ENCODE measurements around the gene PTGR2. TPM values are rescaled to one million over a fixed set of nuclear protein-coding genes. Genes with fewer than 3 reads are reported as not detected.

Gene PTGR2
- total and polyA plus RNA-seq, 2 donors (not counting 1 experiment from before 2014, with no cell fraction given): 1.2 to 4.5 TPM

DNA sequence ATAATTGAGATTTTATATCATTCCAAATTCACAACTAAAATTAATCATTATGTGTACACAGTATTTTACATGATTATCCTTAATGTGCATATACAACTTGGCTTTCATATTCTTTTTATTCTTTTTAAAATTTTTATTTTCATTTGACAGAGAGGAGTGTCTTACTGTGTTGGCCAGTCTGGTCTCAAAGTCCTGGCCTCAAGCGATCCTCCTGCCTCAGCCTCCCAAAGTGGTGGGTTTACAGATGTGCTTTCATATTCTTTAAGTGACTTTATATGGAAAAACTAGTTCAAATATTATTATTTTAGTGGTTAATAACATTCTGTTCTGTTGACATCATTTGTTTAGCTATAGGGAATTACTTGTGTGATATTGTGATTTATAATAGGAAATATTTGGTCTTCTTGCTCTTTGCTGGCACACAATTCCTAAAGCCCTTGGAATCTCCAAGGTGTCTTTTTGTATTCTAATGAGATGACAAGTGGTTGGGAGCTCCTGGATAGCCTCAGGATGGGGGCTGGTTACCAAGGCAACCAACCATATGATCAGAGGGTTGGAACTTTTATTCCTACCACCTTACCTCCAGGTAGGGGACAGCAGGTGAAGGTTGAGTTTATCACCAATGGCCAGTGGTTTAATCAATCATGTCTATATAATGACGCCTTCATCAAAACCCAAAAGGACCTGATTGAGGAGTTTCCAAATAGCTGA lies 19.0 kb downstream of the PTGR2 start:
- intact Hi-C loops (cut with micrococcal nuclease): no loop called here
- WGBS (ENCODE audit: insufficient coverage): no CpG with 5 or more reads among the region's 2 CpGs
- Histone ChIP-seq H3K9ac (ENCODE audit: low read length) (no peak overlapping the region), H2AFZ (ENCODE audit: insufficient read depth, low read depth, low read length, poor library complexity, severe bottlenecking) (no peak overlapping the region), H3K27me3 (replicated peaks in 1 of 4; ENCODE audit: control extremely low read depth in 1 of 4, control insufficient read depth in 3 of 4, insufficient read depth in 4 of 4, low read length in 3 of 4) (no peaks in the 10 kb centered on the region), H3K36me3 (replicated peaks in 1 of 2; ENCODE audit: control extremely low read depth in 1 of 2, control insufficient read depth in 1 of 2, extremely low read depth in 1 of 2, insufficient read depth in 2 of 2, low read length in 1 of 2) (no peaks in the 10 kb centered on the region), H3K79me2 (ENCODE audit: control insufficient read depth, insufficient read depth, low read length) (no peaks in the 10 kb centered on the region), H4K20me1 (ENCODE audit: control insufficient read depth, insufficient read depth, low read length, poor library complexity, severe bottlenecking) (no peaks in the 10 kb centered on the region), H3K4me2 (replicated peaks; ENCODE audit: low read depth, low read length, poor library complexity, severe bottlenecking) (no peak overlapping the region), H3K27ac (ENCODE audit: low read length in 2 of 2) (no peak overlapping the region), H3K9me3 (ENCODE audit: control extremely low read depth in 1 of 3, control insufficient read depth in 2 of 3, insufficient read depth in 1 of 3, low read length in 2 of 3) (no peaks in the 10 kb centered on the region), H3K4me1 (ENCODE audit: control insufficient read depth in 2 of 2, insufficient read depth in 2 of 2, low read length in 2 of 2) (no peaks in the 10 kb centered on the region), H3K4me3 (ENCODE audit: control extremely low read depth in 1 of 5, extremely low read depth in 1 of 5, insufficient read depth in 1 of 5, low read depth in 2 of 5, low read length in 4 of 5) (no peak overlapping the region)
- Mint-ChIP-seq H3K27ac (no peak overlapping the region), H3K9me3 (ENCODE audit: insufficient read depth) (no peaks in the 10 kb centered on the region), H3K4me3 (no peak overlapping the region), H3K4me1 (no peaks in the 10 kb centered on the region), H3K27me3 (no peaks in the 10 kb centered on the region)
- ATAC-seq (ENCODE audit: low read depth) (no peak), DNase-seq (no peak)
- CTCF ChIA-PET: no interaction called here
- TF ChIP-seq EZH2 (IDR thresholded peaks at IDR 0.05; ENCODE audit: borderline replicate concordance, insufficient read depth, low read depth, low read length, poor library complexity, severe bottlenecking): no peak
- TF ChIP-seq, protein P1, sequence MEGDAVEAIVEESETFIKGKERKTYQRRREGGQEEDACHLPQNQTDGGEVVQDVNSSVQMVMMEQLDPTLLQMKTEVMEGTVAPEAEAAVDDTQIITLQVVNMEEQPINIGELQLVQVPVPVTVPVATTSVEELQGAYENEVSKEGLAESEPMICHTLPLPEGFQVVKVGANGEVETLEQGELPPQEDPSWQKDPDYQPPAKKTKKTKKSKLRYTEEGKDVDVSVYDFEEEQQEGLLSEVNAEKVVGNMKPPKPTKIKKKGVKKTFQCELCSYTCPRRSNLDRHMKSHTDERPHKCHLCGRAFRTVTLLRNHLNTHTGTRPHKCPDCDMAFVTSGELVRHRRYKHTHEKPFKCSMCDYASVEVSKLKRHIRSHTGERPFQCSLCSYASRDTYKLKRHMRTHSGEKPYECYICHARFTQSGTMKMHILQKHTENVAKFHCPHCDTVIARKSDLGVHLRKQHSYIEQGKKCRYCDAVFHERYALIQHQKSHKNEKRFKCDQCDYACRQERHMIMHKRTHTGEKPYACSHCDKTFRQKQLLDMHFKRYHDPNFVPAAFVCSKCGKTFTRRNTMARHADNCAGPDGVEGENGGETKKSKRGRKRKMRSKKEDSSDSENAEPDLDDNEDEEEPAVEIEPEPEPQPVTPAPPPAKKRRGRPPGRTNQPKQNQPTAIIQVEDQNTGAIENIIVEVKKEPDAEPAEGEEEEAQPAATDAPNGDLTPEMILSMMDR (IDR thresholded peaks at IDR 0.05): no peak
- POLR2A ChIA-PET: no interaction called here

DNA sequence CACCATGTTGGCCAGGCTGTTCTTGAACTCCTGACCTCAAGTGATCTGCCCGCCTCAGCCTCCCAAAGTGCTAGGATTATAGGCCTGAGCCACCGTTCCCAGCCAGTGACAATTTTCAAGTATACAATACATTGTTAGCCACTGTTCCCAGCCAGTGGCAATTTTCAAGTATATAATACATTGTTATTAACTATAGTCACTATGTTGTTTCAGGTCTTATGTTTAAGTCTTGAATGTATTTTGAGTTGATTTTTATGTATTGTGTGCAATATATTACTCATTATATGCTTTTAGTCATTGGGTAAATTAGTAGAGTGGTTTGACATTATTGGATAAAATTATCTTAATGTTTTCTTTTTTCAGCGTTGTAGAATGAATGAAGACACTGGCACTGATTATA lies 22.0 kb downstream of the PTGR2 start:
- intact Hi-C loops (cut with micrococcal nuclease): no loop called here
- DNase-seq: no peak
- no peak overlapping the region for H3K4me2 ChIP-seq (replicated peaks; ENCODE audit: low read depth, low read length, poor library complexity, severe bottlenecking)
- no peaks in the 10 kb centered on the region for H4K20me1 ChIP-seq (ENCODE audit: control insufficient read depth, insufficient read depth, low read length, poor library complexity, severe bottlenecking)
- H3K4me1 ChIP-seq (ENCODE audit: control insufficient read depth in 2 of 2, insufficient read depth in 2 of 2, low read length in 2 of 2): no peaks in the 10 kb centered on the region
- H2AFZ ChIP-seq (ENCODE audit: insufficient read depth, low read depth, low read length, poor library complexity, severe bottlenecking): no peak overlapping the region
- Mint-ChIP-seq H3K27ac (no peak overlapping the region), H3K27me3 (no peaks in the 10 kb centered on the region), H3K4me1 (no peaks in the 10 kb centered on the region), H3K4me3 (no peak overlapping the region), H3K9me3 (ENCODE audit: insufficient read depth) (no peaks in the 10 kb centered on the region)
- H3K27ac ChIP-seq (ENCODE audit: low read length in 2 of 2): no peak overlapping the region
- no peak overlapping the region for H3K4me3 ChIP-seq (ENCODE audit: control extremely low read depth in 1 of 5, extremely low read depth in 1 of 5, insufficient read depth in 1 of 5, low read depth in 2 of 5, low read length in 4 of 5)
- H3K27me3 ChIP-seq (replicated peaks in 1 of 4; ENCODE audit: control extremely low read depth in 1 of 4, control insufficient read depth in 3 of 4, insufficient read depth in 4 of 4, low read length in 3 of 4): no peaks in the 10 kb centered on the region
- H3K9me3 ChIP-seq (ENCODE audit: control extremely low read depth in 1 of 3, control insufficient read depth in 2 of 3, insufficient read depth in 1 of 3, low read length in 2 of 3): no peaks in the 10 kb centered on the region
- H3K79me2 ChIP-seq (ENCODE audit: control insufficient read depth, insufficient read depth, low read length): no peaks in the 10 kb centered on the region
- ATAC-seq (ENCODE audit: low read depth): no peak
- H3K36me3 ChIP-seq (replicated peaks in 1 of 2; ENCODE audit: control extremely low read depth in 1 of 2, control insufficient read depth in 1 of 2, extremely low read depth in 1 of 2, insufficient read depth in 2 of 2, low read length in 1 of 2): no peaks in the 10 kb centered on the region
- TF ChIP-seq, protein P1 (IDR thresholded peaks at IDR 0.05): no peak
- TF ChIP-seq EZH2 (IDR thresholded peaks at IDR 0.05; ENCODE audit: borderline replicate concordance, insufficient read depth, low read depth, low read length, poor library complexity, severe bottlenecking): no peak
- POLR2A ChIA-PET: no interaction called here
- no peak overlapping the region for H3K9ac ChIP-seq (ENCODE audit: low read length)
- no CpG with 5 or more reads among the region's 3 CpGs for WGBS (ENCODE audit: insufficient coverage)
- CTCF ChIA-PET: no interaction called here
